Fibroblast of the aortic adventitia (primary cell): ENCODE measurements around the gene OR2T29. TPM values are rescaled to one million over a fixed set of nuclear protein-coding genes. Genes with fewer than 3 reads are reported as not detected.
"Not testable (repeated sequence)": the region's sequence is repeated elsewhere in the genome, so short reads cannot be mapped to it uniquely, and the experiment has no call there.

Source experiments
- DNase-seq: peaks from one replicate; pipeline ENCODE4 v3.0.0-alpha.2; 2010; ENCODE audit warnings: low read depth
- H3K4me3 ChIP-seq: 2 replicates; pipeline ENCODE4 v1.5.1; 2011; ENCODE audit warnings: low read depth, mild to moderate bottlenecking, control low read depth, low read length, moderate library complexity
- CTCF ChIP-seq: IDR thresholded peaks from 2 replicates; pipeline ENCODE4 v1.5.1; 2011; ENCODE audit warnings: mild to moderate bottlenecking, low read length, control low read depth, inconsistent platforms; ENCODE audit not compliant: insufficient read depth
- total RNA-seq: library from RNA; depleted of rRNA; stranded (reverse); fragments of >200 nt; gene quantifications from 2 replicates; pipeline ENCODE4 v1.2.3, GENCODE V29; 2012; ENCODE audit warnings: low replicate concordance

OR2T29 gene
- total RNA-seq, 1 donor = not detected

GRCh38 chr1:248592655-248593054 is 30.1 kb upstream of the OR2T29 start:
- no peak for TF ChIP-seq CTCF
- no peak for DNase-seq

GRCh38 chr1:248590055-248590454 is 27.5 kb upstream of the OR2T29 start:
- no peak for DNase-seq
- TF ChIP-seq CTCF = no peak
- no peak overlapping the region for H3K4me3 ChIP-seq

More at GRCh38 chr1:248592655-248593054, 30.1 kb upstream of the OR2T29 start:
- no peak overlapping the region for H3K4me3 ChIP-seq

GRCh38 chr1:248589334-248589733 is 26.8 kb upstream of the OR2T29 start:
- H3K4me3 ChIP-seq = no peak overlapping the region
- no peak for TF ChIP-seq CTCF
- no peak for DNase-seq

- no peak for TF ChIP-seq CTCF
- no peak overlapping the region for H3K4me3 ChIP-seq
- no peak for DNase-seq
Observed at GRCh38 chr1:248585266-248585665, 22.7 kb upstream of the OR2T29 start.

GRCh38 chr1:248576260-248576980 is 13.8 kb upstream of the OR2T29 start:
- no peak overlapping the region for H3K4me3 ChIP-seq
- DNase-seq = no peak
- TF ChIP-seq CTCF = no peak

- not testable (repeated sequence) for DNase-seq, H3K4me3 ChIP-seq
Observed at GRCh38 chr1:248574657-248575056, 12.1 kb upstream of the OR2T29 start, which contains the start of gene OR2T34. Gene OR2T34, minus strand, starts transcription at chr1:248574757. Its CDS starts 0 bp downstream, at chr1:248574757.

GRCh38 chr1:248573856-248574255 is 11.3 kb upstream of the OR2T29 start:
- H3K4me3 ChIP-seq, DNase-seq: not testable (repeated sequence)

GRCh38 chr1:248572049-248572448 is 9.5 kb upstream of the OR2T29 start:
- not testable (repeated sequence) for H3K4me3 ChIP-seq, DNase-seq

GRCh38 chr1:248570811-248571210 is 8.2 kb upstream of the OR2T29 start:
- not testable (repeated sequence) for H3K4me3 ChIP-seq, DNase-seq

GRCh38 chr1:248569049-248569448 is 6.5 kb upstream of the OR2T29 start:
- not testable (repeated sequence) for DNase-seq, H3K4me3 ChIP-seq

- DNase-seq, H3K4me3 ChIP-seq: not testable (repeated sequence)
Observed at GRCh38 chr1:248565530-248566373, 3.2 kb upstream of the OR2T29 start.

GRCh38 chr1:248551027-248551426 is 11.5 kb downstream of the OR2T29 start:
- not testable (repeated sequence) for H3K4me3 ChIP-seq, DNase-seq

GRCh38 chr1:248547383-248547782 is 15.2 kb downstream of the OR2T29 start:
- DNase-seq, H3K4me3 ChIP-seq: not testable (repeated sequence)
